ENCODE results near the gene PAX2.

DNA sequence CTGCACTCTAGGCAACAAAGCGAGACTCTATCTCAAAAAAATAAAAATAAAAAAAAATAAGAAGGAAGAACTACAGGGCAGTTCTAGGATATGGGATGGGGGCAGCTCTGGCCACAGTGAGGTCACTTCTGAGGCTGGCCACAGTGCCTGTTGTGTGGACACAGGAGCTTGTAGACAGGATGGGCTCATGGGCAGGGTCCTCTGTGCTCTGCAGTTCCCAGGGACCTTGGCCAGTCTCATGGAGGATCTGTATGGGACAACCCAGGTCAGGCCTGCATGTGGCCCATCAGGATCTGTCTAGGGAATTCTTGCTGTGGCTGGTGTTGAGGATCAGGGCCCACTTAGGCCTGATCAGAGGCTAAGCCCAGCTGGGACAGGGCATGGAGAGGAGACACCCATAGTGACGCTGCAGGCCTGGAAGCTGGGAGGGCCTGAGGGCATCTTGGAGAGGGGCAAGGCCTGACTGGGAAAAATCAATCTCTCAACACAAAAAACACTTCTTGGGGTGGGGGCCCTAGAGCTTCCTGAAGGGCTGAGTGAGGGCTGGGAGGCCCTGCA lies 19.4 kb upstream of the PAX2 start:
- TF ChIP-seq, protein P1, sequence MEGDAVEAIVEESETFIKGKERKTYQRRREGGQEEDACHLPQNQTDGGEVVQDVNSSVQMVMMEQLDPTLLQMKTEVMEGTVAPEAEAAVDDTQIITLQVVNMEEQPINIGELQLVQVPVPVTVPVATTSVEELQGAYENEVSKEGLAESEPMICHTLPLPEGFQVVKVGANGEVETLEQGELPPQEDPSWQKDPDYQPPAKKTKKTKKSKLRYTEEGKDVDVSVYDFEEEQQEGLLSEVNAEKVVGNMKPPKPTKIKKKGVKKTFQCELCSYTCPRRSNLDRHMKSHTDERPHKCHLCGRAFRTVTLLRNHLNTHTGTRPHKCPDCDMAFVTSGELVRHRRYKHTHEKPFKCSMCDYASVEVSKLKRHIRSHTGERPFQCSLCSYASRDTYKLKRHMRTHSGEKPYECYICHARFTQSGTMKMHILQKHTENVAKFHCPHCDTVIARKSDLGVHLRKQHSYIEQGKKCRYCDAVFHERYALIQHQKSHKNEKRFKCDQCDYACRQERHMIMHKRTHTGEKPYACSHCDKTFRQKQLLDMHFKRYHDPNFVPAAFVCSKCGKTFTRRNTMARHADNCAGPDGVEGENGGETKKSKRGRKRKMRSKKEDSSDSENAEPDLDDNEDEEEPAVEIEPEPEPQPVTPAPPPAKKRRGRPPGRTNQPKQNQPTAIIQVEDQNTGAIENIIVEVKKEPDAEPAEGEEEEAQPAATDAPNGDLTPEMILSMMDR (IDR thresholded peaks at IDR 0.05; ENCODE audit: insufficient read depth, low read depth, low read length): no peak
- TF ChIP-seq EZH2 (IDR thresholded peaks at IDR 0.05; ENCODE audit: insufficient read depth, low read length): no peak

All from astrocyte (in vitro differentiated cells and primary cell).